OCI-LY3 (cell line): ENCODE data around the gene ZBTB45.

Experiments
- EZH2phosphoT487 ChIP-seq: fragments of 200-600 bp; shearing (Covaris generic); IDR thresholded peaks from 2 replicates; pipeline ENCODE4 v1.6.1; 2018; ENCODE audit warnings: antibody characterized with exemption, mixed run types, low read depth
- TF ChIP-seq, protein P1 (sequence below): fragments of 200-600, 300-600 bp; sonication (generic); IDR thresholded peaks from 2 replicates; pipeline ENCODE4 v1.5.1; 2014; ENCODE audit warnings: antibody characterized with exemption, low read length, low read depth

- TF ChIP-seq, protein P1, sequence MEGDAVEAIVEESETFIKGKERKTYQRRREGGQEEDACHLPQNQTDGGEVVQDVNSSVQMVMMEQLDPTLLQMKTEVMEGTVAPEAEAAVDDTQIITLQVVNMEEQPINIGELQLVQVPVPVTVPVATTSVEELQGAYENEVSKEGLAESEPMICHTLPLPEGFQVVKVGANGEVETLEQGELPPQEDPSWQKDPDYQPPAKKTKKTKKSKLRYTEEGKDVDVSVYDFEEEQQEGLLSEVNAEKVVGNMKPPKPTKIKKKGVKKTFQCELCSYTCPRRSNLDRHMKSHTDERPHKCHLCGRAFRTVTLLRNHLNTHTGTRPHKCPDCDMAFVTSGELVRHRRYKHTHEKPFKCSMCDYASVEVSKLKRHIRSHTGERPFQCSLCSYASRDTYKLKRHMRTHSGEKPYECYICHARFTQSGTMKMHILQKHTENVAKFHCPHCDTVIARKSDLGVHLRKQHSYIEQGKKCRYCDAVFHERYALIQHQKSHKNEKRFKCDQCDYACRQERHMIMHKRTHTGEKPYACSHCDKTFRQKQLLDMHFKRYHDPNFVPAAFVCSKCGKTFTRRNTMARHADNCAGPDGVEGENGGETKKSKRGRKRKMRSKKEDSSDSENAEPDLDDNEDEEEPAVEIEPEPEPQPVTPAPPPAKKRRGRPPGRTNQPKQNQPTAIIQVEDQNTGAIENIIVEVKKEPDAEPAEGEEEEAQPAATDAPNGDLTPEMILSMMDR: no peak
- TF ChIP-seq EZH2phosphoT487: no peak
Observed at GRCh38 chr19:58544591-58545285, 25.1 kb upstream of the ZBTB45 start.
